ENCODE results near the gene HTRA2.

Gene HTRA2

DNA sequence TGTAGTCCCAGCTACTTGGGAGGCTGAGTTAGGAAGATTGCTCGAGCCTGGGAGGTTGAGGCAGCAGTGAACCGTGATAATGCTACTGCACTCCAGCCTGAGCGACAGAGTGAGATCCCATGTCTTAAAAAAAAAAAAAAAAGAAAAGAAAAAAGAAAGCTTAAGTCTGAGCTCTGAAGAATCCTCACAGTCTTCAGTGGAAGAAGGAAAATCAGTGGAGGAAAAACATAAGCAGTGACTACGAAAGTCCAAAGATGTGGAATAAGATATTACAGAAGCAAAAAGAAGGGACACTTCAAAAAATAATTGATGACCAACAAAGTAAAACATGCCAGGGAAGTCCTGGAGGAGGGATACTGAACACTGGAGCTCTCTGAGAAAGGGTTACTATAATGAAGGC is 19.5 kb upstream of the HTRA2 start:
- TF ChIP-seq, protein P1, sequence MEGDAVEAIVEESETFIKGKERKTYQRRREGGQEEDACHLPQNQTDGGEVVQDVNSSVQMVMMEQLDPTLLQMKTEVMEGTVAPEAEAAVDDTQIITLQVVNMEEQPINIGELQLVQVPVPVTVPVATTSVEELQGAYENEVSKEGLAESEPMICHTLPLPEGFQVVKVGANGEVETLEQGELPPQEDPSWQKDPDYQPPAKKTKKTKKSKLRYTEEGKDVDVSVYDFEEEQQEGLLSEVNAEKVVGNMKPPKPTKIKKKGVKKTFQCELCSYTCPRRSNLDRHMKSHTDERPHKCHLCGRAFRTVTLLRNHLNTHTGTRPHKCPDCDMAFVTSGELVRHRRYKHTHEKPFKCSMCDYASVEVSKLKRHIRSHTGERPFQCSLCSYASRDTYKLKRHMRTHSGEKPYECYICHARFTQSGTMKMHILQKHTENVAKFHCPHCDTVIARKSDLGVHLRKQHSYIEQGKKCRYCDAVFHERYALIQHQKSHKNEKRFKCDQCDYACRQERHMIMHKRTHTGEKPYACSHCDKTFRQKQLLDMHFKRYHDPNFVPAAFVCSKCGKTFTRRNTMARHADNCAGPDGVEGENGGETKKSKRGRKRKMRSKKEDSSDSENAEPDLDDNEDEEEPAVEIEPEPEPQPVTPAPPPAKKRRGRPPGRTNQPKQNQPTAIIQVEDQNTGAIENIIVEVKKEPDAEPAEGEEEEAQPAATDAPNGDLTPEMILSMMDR (IDR thresholded peaks at IDR 0.05; ENCODE audit: unreplicated experiment in 3 of 3) = no peak
- Mint-ChIP-seq H3K27me3 (ENCODE audit: low read depth) (peaks cover 94% of the 10 kb centered on the region), H3K4me3 (no peak overlapping the region), H3K27ac (no peak overlapping the region), H3K9me3 (no peaks in the 10 kb centered on the region), H3K36me3 (ENCODE audit: low read depth) (peaks cover 19% of the 10 kb centered on the region), H3K4me1 (peaks cover 18% of the 10 kb centered on the region)

DNA sequence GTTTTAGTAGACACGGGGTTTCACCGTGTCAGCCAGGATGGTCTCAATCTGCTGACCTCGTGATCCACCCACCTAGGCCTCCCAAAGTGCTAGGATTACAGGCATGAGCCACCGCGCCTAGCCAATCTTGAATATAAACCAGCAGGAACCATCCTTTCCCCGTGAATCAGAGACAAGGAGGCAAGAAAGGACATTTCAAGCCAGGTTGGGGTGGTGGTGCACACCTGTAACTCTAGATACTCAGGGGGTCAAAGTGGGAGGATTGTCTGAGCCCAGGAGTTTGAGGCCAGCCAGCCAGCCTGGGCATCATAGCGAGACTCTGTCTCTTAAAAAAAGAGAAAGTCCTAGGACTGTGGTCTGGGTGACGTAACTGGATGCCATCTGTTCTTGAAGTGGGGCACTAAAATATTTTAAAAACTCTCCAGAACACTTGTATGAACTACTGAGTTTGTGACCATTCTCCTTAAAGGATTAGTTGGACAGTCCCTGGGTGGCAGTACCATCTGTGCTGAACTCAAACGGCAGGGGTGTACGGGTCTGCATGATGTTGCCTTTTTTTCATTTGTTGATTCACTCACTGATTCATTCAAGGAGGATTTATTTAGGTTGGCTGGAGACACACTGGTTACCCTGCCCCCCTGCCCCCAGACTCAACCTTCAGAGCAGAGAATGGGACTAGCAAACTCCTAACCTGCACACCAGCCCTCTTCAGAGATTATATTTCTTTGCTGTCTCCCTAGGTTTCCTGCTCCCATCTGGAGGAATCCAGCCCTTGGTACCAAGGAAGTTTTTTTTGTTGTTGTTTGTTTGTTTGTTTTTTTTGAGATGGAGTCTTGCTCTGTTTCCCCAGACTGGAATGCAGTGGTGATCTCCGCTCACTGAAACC is 18.4 kb upstream of the HTRA2 start:
- Mint-ChIP-seq H3K4me1 (peaks cover 17% of the 10 kb centered on the region), H3K4me3 (no peak overlapping the region), H3K27ac (no peak overlapping the region), H3K9me3 (no peaks in the 10 kb centered on the region), H3K27me3 (ENCODE audit: low read depth) (peaks cover 98% of the 10 kb centered on the region), H3K36me3 (ENCODE audit: low read depth) (peaks cover 13% of the 10 kb centered on the region)
- TF ChIP-seq, protein P1 (IDR thresholded peaks at IDR 0.05; ENCODE audit: unreplicated experiment in 3 of 3) = no peak

DNA sequence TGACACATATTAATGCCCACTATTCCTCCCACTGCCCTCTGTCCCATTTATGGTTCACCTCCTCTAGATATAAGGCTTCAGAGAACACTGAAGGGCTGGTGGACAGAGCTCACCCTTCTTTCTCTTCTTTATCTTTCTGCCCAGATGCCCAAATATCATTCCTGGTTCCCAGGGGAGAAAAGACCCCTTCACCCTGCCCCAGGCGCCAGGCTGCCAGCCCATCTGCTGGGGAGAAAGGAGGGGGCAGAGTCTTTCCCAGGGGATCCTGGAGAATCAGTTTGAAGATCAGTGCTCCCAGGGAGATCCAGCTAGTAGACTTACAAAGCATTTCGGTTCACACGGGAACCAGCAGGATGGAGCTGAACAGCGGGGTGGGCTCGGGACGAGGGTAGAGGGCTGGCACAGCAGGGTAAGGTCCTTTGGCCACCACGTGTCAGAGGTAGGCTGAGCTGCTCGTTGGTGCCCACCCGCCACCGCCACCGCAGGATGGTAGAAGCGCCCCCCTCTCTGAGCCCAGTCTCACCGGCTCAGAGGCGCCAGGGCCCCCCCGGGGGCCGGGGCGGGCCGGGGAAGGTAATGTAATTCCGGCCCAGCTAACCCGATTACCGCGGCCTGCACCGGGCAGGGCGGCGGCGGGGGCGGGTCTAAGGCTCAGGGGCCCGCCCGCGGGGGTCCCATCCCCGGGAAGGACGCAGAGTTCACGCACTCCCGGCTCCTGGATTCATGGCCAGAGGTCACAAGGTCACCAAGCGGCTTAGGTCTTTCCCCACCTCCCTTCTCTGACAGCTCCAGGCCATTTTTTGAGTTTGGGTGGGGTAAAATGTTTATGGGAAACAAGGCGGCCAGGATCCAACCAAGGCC is 16.8 kb upstream of the HTRA2 start:
- TF ChIP-seq, protein P1 (IDR thresholded peaks at IDR 0.05; ENCODE audit: unreplicated experiment in 3 of 3) = no peak
- no peaks in the 10 kb centered on the region for H3K9me3 Mint-ChIP-seq
- H3K27ac Mint-ChIP-seq = no peak overlapping the region

DNA sequence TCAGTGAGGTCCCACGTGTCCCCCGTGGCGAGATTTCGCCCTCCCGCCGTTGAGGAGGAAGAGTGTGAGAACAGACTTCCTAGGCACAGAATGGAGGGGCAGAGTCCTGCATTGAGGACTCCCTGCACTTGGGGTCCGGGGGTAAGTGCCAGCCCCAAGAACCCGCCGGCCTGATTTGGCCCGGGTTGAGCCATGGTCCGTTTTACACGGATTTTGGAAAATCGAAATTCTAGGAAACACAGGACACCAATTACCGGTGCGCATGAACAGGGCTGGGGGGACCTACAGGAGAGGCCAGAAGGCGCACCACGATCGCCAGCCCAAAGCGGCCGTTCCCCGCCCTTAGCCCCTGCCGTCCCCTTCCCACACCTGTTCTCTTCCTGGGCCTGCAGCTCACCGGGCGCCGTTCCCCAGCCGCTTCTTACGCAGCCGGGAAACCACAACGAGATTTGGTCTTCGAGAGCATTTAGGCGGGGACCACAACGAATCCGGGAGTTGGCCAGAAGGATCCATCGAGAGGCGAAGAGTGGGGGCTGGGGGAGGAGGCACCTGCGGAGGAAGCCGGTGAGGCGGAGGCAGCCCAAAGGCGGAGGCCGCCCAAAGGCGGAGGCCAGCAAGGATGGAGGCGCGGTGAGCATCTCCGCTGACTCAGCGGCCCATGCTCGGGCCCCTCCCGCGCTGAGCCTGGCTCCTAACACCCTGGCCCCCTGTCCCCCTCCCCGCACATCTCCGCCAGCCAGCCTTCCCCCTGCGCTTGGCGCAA is 15.9 kb upstream of the HTRA2 start:
- no peaks in the 10 kb centered on the region for H3K9me3 Mint-ChIP-seq
- peaks cover 99% of the 10 kb centered on the region for H3K27me3 Mint-ChIP-seq (ENCODE audit: low read depth)
- no peaks in the 10 kb centered on the region for H3K36me3 Mint-ChIP-seq (ENCODE audit: low read depth)
- no peak overlapping the region for H3K27ac Mint-ChIP-seq
- peak overlapping the region in 1 of 3 experiments; percentile 19 for H3K4me3 Mint-ChIP-seq
- TF ChIP-seq, protein P1 (IDR thresholded peaks at IDR 0.05; ENCODE audit: unreplicated experiment in 3 of 3) = no peak
- no peaks in the 10 kb centered on the region for H3K4me1 Mint-ChIP-seq

More for the DNA sequence above, 16.8 kb upstream of the HTRA2 start:
- Mint-ChIP-seq H3K4me1 (peaks cover 4% of the 10 kb centered on the region), H3K36me3 (ENCODE audit: low read depth) (no peaks in the 10 kb centered on the region), H3K27me3 (ENCODE audit: low read depth) (peaks cover 99% of the 10 kb centered on the region), H3K4me3 (peak overlapping the region in 1 of 3 experiments; percentile 31)

DNA sequence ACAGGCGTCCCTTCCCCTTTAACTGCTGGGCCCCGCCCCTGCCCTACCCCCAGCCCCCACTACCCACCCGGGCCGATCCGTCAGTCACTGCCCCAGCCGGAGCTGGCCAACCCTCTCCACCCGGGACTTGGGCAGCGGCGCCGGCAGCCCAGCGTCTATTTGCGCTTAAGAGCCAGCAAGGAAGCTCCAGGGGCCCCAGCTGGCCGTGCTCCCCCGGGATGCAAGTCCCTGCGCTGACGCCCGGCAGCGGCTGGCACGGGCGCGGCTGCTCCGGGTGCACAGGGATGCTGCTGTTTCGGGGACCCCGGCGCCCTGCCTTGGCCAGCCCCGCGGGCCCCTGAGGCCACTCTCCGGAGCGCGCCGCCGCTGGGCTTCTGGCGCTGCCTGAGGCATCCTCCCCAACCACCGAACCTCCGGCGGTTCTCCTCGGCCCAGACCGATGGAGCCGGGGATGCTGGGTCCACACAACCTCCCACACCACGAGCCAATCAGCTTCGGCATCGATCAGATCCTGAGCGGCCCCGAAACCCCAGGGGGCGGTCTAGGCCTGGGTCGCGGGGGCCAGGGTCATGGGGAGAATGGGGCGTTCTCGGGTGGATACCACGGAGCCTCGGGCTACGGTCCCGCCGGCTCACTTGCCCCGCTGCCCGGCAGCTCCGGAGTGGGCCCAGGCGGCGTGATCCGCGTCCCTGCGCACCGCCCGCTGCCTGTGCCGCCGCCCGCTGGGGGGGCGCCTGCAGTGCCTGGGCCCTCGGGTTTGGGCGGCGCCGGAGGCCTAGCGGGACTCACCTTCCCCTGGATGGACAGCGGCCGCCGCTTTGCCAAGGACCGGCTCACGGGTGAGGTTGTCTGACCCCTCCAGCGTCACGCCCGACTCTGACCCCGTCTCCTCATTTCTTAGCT is 15.1 kb upstream of the HTRA2 start, which contains the start of gene TLX2:
TLX2 (plus strand) TSS at position 83 of the 903 bp plus-strand sequence; CDS start at position 440, 357 bp downstream.
- Mint-ChIP-seq H3K4me3 (peak within 1 kb of the TSS in 2 of 3 experiments; percentile 32 to 59), H3K27me3 (ENCODE audit: low read depth) (peaks cover 99% of the 10 kb centered on the region), H3K4me1 (no peaks in the 10 kb centered on the region), H3K36me3 (ENCODE audit: low read depth) (no peaks in the 10 kb centered on the region), H3K9me3 (no peaks in the 10 kb centered on the region), H3K27ac (no peak within 1 kb of the TSS)
- TF ChIP-seq, protein P1 (IDR thresholded peaks at IDR 0.05; ENCODE audit: unreplicated experiment in 3 of 3) = no peak
